Neural cell (in vitro differentiated cells): Measurements from ENCODE around the gene KLK11.

Source experiments
- CTCF ChIP-seq: fragments of 450-650 bp; IDR thresholded peaks from 2 replicates; pipeline ENCODE4 v1.5.1; 2014; ENCODE audit warnings: antibody characterized with exemption, mild to moderate bottlenecking, moderate library complexity; ENCODE audit not compliant: poor library complexity, severe bottlenecking
- EP300 ChIP-seq: fragments of 450-650 bp; conservative IDR thresholded peaks from 2 replicates; pipeline ENCODE4 v1.6.1; 2014; ENCODE audit warnings: antibody characterized with exemption, mild to moderate bottlenecking, moderate library complexity; ENCODE audit not compliant: poor library complexity, severe bottlenecking
- EZH2 ChIP-seq: fragments of 200-600, 300-800 bp; shearing (Covaris generic), sonication (generic); IDR thresholded peaks from 2 replicates; pipeline ENCODE4 v1.6.1; 2014; ENCODE audit warnings: antibody characterized with exemption, low read length, borderline replicate concordance, mild to moderate bottlenecking; ENCODE audit not compliant: insufficient read depth, poor library complexity, severe bottlenecking
- POLR2AphosphoS5 ChIP-seq: IDR thresholded peaks from 2 replicates; pipeline ENCODE4 v1.6.1; 2012
- RAD21 ChIP-seq: fragments of 450-650 bp; conservative IDR thresholded peaks from 2 replicates; pipeline ENCODE4 v1.6.1; 2014; ENCODE audit warnings: antibody characterized with exemption, mild to moderate bottlenecking, moderate library complexity
- REST ChIP-seq: IDR thresholded peaks from 2 replicates; pipeline ENCODE4 v1.6.1; 2012; ENCODE audit warnings: borderline replicate concordance
- SMC3 ChIP-seq: fragments of 450-650 bp; conservative IDR thresholded peaks from 2 replicates; pipeline ENCODE4 v1.6.1; 2014; ENCODE audit warnings: antibody characterized with exemption, mild to moderate bottlenecking, moderate library complexity; ENCODE audit not compliant: poor library complexity

GRCh38 chr19:50978772-50979390 is 47.5 kb downstream of the KLK11 start:
- no peak for TF ChIP-seq CTCF
- TF ChIP-seq EZH2, result no peak
- no peak for TF ChIP-seq SMC3
- TF ChIP-seq POLR2AphosphoS5, result no peak
- TF ChIP-seq RAD21, result no peak
- TF ChIP-seq EP300, result no peak
- TF ChIP-seq REST, result no peak
